ENCODE measurements around the gene EMD.
"Not testable (repeated sequence)": the region's sequence is repeated elsewhere in the genome, so short reads cannot be mapped to it uniquely, and the experiment has no call there.

EMD gene
- 41.2 to 82.4 (median 71.1) reads per million in 3 experiments for total RNA-seq

GRCh38 chrX:154378799-154379568 is at the start of gene EMD:
TSS of gene EMD (plus strand) at chrX:154379295. CDS start at chrX:154379485, 190 bp downstream.
- peak; percentile 97 for DNase-seq

GRCh38 chrX:154332561-154332960 is 46.5 kb upstream of the EMD start:
- no peak for DNase-seq

GRCh38 chrX:154333116-154333515 is 46.0 kb upstream of the EMD start:
- no peak for DNase-seq

GRCh38 chrX:154333837-154334271 is 45.2 kb upstream of the EMD start:
- no peak for DNase-seq

GRCh38 chrX:154334496-154334895 is 44.6 kb upstream of the EMD start:
- DNase-seq, result no peak

GRCh38 chrX:154341399-154342298 is 37.4 kb upstream of the EMD start:
- DNase-seq, result not testable (repeated sequence)

- DNase-seq, result not testable (repeated sequence)
These were observed 36.0 kb upstream of the EMD start for GRCh38 chrX:154343063-154343462.

GRCh38 chrX:154343620-154344019 is 35.5 kb upstream of the EMD start:
- not testable (repeated sequence) for DNase-seq

- DNase-seq, result no peak
These were observed 31.0 kb upstream of the EMD start for GRCh38 chrX:154348114-154348531.

GRCh38 chrX:154348646-154349358 is 30.3 kb upstream of the EMD start:
- no peak for DNase-seq

- DNase-seq, result no peak
These were observed 29.6 kb upstream of the EMD start for GRCh38 chrX:154349359-154349935.

GRCh38 chrX:154349979-154350378 is 29.1 kb upstream of the EMD start:
- DNase-seq, result no peak

GRCh38 chrX:154350429-154351182 is 28.5 kb upstream of the EMD start:
- DNase-seq, result no peak

GRCh38 chrX:154351183-154352011 is 27.7 kb upstream of the EMD start:
- DNase-seq, result peak; percentile 73

- no peak for DNase-seq
These were observed 27.1 kb upstream of the EMD start for GRCh38 chrX:154352012-154352401.

GRCh38 chrX:154352466-154352865 is 26.6 kb upstream of the EMD start:
- no peak for DNase-seq

GRCh38 chrX:154353172-154353843 is 25.8 kb upstream of the EMD start:
- DNase-seq, result no peak

- DNase-seq, result no peak
These were observed 25.1 kb upstream of the EMD start for GRCh38 chrX:154354013-154354412.

GRCh38 chrX:154354516-154354915 is 24.6 kb upstream of the EMD start:
- DNase-seq, result no peak

- DNase-seq, result no peak
These were observed 23.9 kb upstream of the EMD start for GRCh38 chrX:154355094-154355775.

Measured in central memory CD4-positive, alpha-beta T cell (primary cell).